Thyroid gland (tissue), 4 donors: ENCODE measurements around the gene SERPINF2. TPM values are rescaled to one million over a fixed set of nuclear protein-coding genes. Genes with fewer than 3 reads are reported as not detected.
"Not testable (repeated sequence)": the region's sequence is repeated elsewhere in the genome, so short reads cannot be mapped to it uniquely, and the experiment has no call there.

ENCODE experiments used
- DNase-seq, 2 donors: peaks; one replicate each; pipeline ENCODE4 v3.0.0-alpha.2; 2019
- H3K27ac ChIP-seq, 3 donors: fragments of 200-600 bp; sonication (generic); 1 replicate in 2 of 3; 2 replicates in 1 of 3; pipeline ENCODE4 v1.5.1; 2016 to 2019; ENCODE audit warnings: mild to moderate bottlenecking in 1 of 3, moderate library complexity in 1 of 3
- H3K27me3 ChIP-seq: fragments of 200-600 bp; sonication (generic); one replicate; pipeline ENCODE4 v1.5.1; 2019
- H3K36me3 ChIP-seq, 2 donors: fragments of 200-600 bp; sonication (generic); one replicate each; pipeline ENCODE4 v1.5.1; 2016 to 2019
- H3K4me1 ChIP-seq, 2 donors: fragments of 200-600 bp; sonication (generic); one replicate each; pipeline ENCODE4 v1.5.1; 2017 to 2019
- H3K4me3 ChIP-seq, 3 donors: fragments of 200-600 bp; sonication (generic); replicated peaks in 1 of 3; 1 replicate in 2 of 3; 2 replicates in 1 of 3; pipeline ENCODE4 v1.5.1; 2016; ENCODE audit warnings: mild to moderate bottlenecking in 1 of 3
- H3K9me3 ChIP-seq: fragments of 200-600 bp; sonication (generic); one replicate; pipeline ENCODE4 v1.5.1; 2017
- CTCF ChIP-seq, 6 experiments: fragments of 200-600 bp in 3 of 6; fragments of 450-650 bp in 3 of 6; sonication (generic) in 3 of 6; IDR thresholded peaks; one replicate each; pipeline ENCODE4 v1.5.1; 2016 to 2019; ENCODE audit warnings: antibody characterized with exemption in 6 of 6, mild to moderate bottlenecking in 2 of 6, inconsistent platforms in 1 of 6, moderate library complexity in 1 of 6
- POLR2A ChIP-seq, 2 donors: fragments of 450-650 bp; IDR thresholded peaks; one replicate each; pipeline ENCODE4 v1.6.1; 2017; ENCODE audit warnings: antibody characterized with exemption in 2 of 2, mild to moderate bottlenecking in 2 of 2, moderate library complexity in 1 of 2
- WGBS, 2 donors: methylation state at CpG; one replicate each; pipeline ENCODE4 v1.1.5; 2017; 5-methylcytosine and 5-hydroxymethylcytosine counted together
- intact Hi-C: fragments of 100-400 bp; cut with DNase I; formaldehyde crosslinking; loops from one replicate; pipeline ENCODE4 v1.15.1; 2023
- total RNA-seq, 4 donors: library from RNA; depleted of rRNA; stranded (reverse); fragments of >200 nt; gene quantifications; one replicate each; pipeline ENCODE4 v1.2.3, GENCODE V29; 2016

SERPINF2 gene
- total RNA-seq, 4 donors from 2014 or later, result 4.3 to 9.7 (median 7.1) TPM

DNA sequence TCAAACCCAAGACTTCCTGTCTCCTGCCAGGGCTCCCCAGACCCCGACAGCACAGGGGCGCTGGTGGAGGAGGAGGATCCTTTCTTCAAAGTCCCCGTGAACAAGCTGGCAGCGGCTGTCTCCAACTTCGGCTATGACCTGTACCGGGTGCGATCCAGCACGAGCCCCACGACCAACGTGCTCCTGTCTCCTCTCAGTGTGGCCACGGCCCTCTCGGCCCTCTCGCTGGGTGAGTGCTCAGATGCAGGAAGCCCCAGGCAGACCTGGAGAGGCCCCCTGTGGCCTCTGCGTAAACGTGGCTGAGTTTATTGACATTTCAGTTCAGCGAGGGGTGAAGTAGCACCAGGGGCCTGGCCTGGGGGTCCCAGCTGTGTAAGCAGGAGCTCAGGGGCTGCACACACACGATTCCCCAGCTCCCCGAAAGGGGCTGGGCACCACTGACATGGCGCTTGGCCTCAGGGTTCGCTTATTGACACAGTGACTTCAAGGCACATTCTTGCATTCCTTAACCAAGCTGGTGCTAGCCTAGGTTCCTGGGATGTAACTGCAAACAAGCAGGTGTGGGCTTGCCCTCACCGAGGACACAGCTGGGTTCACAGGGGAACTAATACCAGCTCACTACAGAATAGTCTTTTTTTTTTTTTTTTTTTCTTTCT is 27.3 kb downstream of the SERPINF2 start:
- peak overlapping the region; percentile 13 to 64 (median 63) for H3K27ac ChIP-seq
- peak; percentile 51 to 71 for DNase-seq
- H3K36me3 ChIP-seq, result peaks cover 0 to 2% of the 10 kb centered on the region in 2 donors
- H3K4me1 ChIP-seq, result peaks cover 9 to 21% of the 10 kb centered on the region in 2 donors
- H3K27me3 ChIP-seq, result no peaks in the 10 kb centered on the region
- TF ChIP-seq POLR2A (IDR thresholded peaks at IDR 0.05) (no peak), CTCF (IDR thresholded peaks at IDR 0.05) (no peak)
- H3K4me3 ChIP-seq, result no peak overlapping the region
- H3K9me3 ChIP-seq, result no peaks in the 10 kb centered on the region
- 28 to 31% methylated on average over 6 to 13 of the region's 21 CpGs for WGBS, 2 donors
- intact Hi-C loops, result no loop called here

- H3K9me3 ChIP-seq, intact Hi-C loops, DNase-seq, H3K4me3 ChIP-seq, H3K36me3 ChIP-seq, H3K27me3 ChIP-seq: not testable (repeated sequence)
- Histone ChIP-seq H3K4me1 (peaks cover 9 to 13% of the 10 kb centered on the region in 2 donors), H3K27ac (peak overlapping the region in 2 of 3 donors; percentile 4 to 37)
- WGBS, 2 donors, result 87 to 95% methylated on average over 12 of the region's 12 CpGs
Observed at GRCh38 chr17:1773000-1773695, 30.5 kb downstream of the SERPINF2 start.

DNA sequence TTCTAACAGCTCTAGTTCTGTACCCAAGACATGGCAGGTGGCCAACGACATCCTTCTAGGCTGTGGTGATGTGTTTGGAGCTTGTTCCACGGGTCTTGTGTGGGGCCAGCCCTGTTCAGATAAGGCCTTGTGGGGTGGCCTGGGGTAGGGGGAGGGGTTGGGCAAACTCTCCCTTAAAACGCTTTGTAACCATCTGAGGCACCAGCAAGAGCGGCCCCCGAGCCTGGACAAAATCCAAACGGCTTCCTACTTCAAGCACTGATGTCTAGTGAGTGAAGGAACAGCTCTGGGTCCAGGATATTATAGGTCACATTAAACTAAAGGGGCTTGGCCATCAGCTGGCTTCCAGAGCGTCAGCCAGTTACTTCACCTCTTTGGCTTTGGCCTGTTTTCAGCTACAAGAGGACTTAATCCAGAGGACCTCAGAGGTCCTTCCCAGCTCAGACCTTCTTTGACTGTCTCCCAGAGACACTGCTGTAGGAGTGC is 31.1 kb downstream of the SERPINF2 start:
- no peak for TF ChIP-seq CTCF (IDR thresholded peaks at IDR 0.05)
- no peak for TF ChIP-seq POLR2A (IDR thresholded peaks at IDR 0.05)
- intact Hi-C loops, result no loop called here
- Histone ChIP-seq H3K27me3 (no peaks in the 10 kb centered on the region), H3K36me3 (peaks cover 0 to 2% of the 10 kb centered on the region in 2 donors), H3K4me3 (no peak overlapping the region), H3K27ac (peak overlapping the region in 2 of 3 donors; percentile 4 to 37), H3K4me1 (peaks cover 9 to 14% of the 10 kb centered on the region in 2 donors), H3K9me3 (no peaks in the 10 kb centered on the region)
- no peak for DNase-seq
- WGBS, 2 donors, result 36 to 37% methylated on average over 7 of the region's 7 CpGs

GRCh38 chr17:1774390-1775176 is 31.9 kb downstream of the SERPINF2 start:
- Histone ChIP-seq H3K27ac (peak overlapping the region in 2 of 3 donors; percentile 4 to 37), H3K9me3 (no peaks in the 10 kb centered on the region), H3K4me3 (no peak overlapping the region), H3K4me1 (peaks cover 13 to 18% of the 10 kb centered on the region in 2 donors), H3K36me3 (peaks cover 0 to 2% of the 10 kb centered on the region in 2 donors), H3K27me3 (no peaks in the 10 kb centered on the region)
- WGBS, 2 donors, result 91 to 92% methylated on average over 21 of the region's 21 CpGs
- no peak for TF ChIP-seq POLR2A (IDR thresholded peaks at IDR 0.05)
- no peak for TF ChIP-seq CTCF (IDR thresholded peaks at IDR 0.05)
- DNase-seq, result no peak
- intact Hi-C loops, result no loop called here

DNA sequence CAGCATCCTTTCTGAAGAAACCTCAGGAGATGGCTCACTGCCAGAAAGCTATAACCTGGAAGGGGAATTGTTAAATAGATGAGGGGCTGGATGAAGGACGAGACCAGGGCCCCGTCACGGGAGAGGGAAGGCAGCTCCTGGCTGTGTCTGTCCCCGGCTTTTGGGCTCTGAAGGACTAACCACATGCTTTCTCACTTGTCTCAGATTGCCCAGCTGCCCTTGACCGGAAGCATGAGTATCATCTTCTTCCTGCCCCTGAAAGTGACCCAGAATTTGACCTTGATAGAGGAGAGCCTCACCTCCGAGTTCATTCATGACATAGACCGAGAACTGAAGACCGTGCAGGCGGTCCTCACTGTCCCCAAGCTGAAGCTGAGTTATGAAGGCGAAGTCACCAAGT is 33.7 kb downstream of the SERPINF2 start:
- WGBS, 2 donors, result 92 to 94% methylated on average over 10 of the region's 10 CpGs
- no peak for DNase-seq
- no peaks in the 10 kb centered on the region for H3K9me3 ChIP-seq
- peaks cover 0 to 2% of the 10 kb centered on the region in 2 donors for H3K36me3 ChIP-seq
- peaks cover 23 to 30% of the 10 kb centered on the region in 2 donors for H3K4me1 ChIP-seq
- intact Hi-C loops, result no loop called here
- TF ChIP-seq CTCF (IDR thresholded peaks at IDR 0.05) (no peak), POLR2A (IDR thresholded peaks at IDR 0.05) (no peak)
- H3K27me3 ChIP-seq, result no peaks in the 10 kb centered on the region
- no peak overlapping the region for H3K4me3 ChIP-seq
- H3K27ac ChIP-seq, result no peak overlapping the region
